GM18517 (cell line): ENCODE measurements around the gene SLC35F6.
"Not testable (repeated sequence)": the region's sequence is repeated elsewhere in the genome, so short reads cannot be mapped to it uniquely, and the experiment has no call there.

Source experiments
- ATAC-seq: cut with Tn5 transposase; IDR thresholded peaks from one replicate; pipeline ENCODE4 v1.9.1; 2021; ENCODE audit warnings: mild to moderate bottlenecking, moderate library complexity; ENCODE audit not compliant: unreplicated experiment

Gene SLC35F6

GRCh38 chr2:26730549-26731344, 33.3 kb upstream of the SLC35F6 start:
- no peak for ATAC-seq

GRCh38 chr2:26731714-26732113, 32.4 kb upstream of the SLC35F6 start:
- ATAC-seq: no peak

- ATAC-seq: no peak
These were observed 31.6 kb upstream of the SLC35F6 start for GRCh38 chr2:26732446-26732845.

GRCh38 chr2:26733413-26733812, 30.7 kb upstream of the SLC35F6 start:
- ATAC-seq: no peak

- ATAC-seq: no peak
These were observed 29.0 kb upstream of the SLC35F6 start for GRCh38 chr2:26735097-26735496.

- ATAC-seq: no peak
These were observed 28.0 kb upstream of the SLC35F6 start for GRCh38 chr2:26735883-26736588.

GRCh38 chr2:26737221-26737620, 26.9 kb upstream of the SLC35F6 start:
- ATAC-seq: no peak

- ATAC-seq: no peak
These were observed 25.6 kb upstream of the SLC35F6 start for GRCh38 chr2:26738481-26738880.

GRCh38 chr2:26739514-26739913, 24.6 kb upstream of the SLC35F6 start:
- no peak for ATAC-seq

GRCh38 chr2:26740346-26740745, 23.7 kb upstream of the SLC35F6 start:
- ATAC-seq: no peak

GRCh38 chr2:26740890-26741302, 23.2 kb upstream of the SLC35F6 start:
- no peak for ATAC-seq

GRCh38 chr2:26742048-26742770, 21.9 kb upstream of the SLC35F6 start:
- no peak for ATAC-seq

- ATAC-seq: no peak
These were observed 20.2 kb upstream of the SLC35F6 start for GRCh38 chr2:26743852-26744251.

- no peak for ATAC-seq
These were observed 19.1 kb upstream of the SLC35F6 start for GRCh38 chr2:26744953-26745352.

- ATAC-seq: peak; percentile 66
These were observed 18.3 kb upstream of the SLC35F6 start for GRCh38 chr2:26745609-26746327.

GRCh38 chr2:26746934-26747333, 17.1 kb upstream of the SLC35F6 start:
- ATAC-seq: no peak

GRCh38 chr2:26749787-26750420, 14.2 kb upstream of the SLC35F6 start:
- ATAC-seq: not testable (repeated sequence)

GRCh38 chr2:26750467-26750866, 13.6 kb upstream of the SLC35F6 start:
- not testable (repeated sequence) for ATAC-seq

GRCh38 chr2:26752656-26753055, 11.4 kb upstream of the SLC35F6 start:
- ATAC-seq: no peak

GRCh38 chr2:26754539-26754938, 9.5 kb upstream of the SLC35F6 start:
- no peak for ATAC-seq
